Measurements from ENCODE around the gene ASMT. TPM values are rescaled to one million over a fixed set of nuclear protein-coding genes. Genes with fewer than 3 reads are reported as not detected.

Gene ASMT
- total and polyA plus RNA-seq, 4 donors = 0.26 TPM; not detected in 3

- WGBS = 96% methylated on average over 11 of the region's 11 CpGs
- Histone ChIP-seq H3K27me3 (ENCODE audit: control insufficient read depth in 4 of 4, insufficient read depth in 4 of 4, low read length in 3 of 4) (no peaks in the 10 kb centered on the region), H3K27ac (ENCODE audit: low read depth in 1 of 2, low read length in 2 of 2) (no peak overlapping the region), H3K4me1 (ENCODE audit: control insufficient read depth in 4 of 4, insufficient read depth in 4 of 4, low read length in 3 of 4) (no peaks in the 10 kb centered on the region), H3K36me3 (ENCODE audit: control insufficient read depth in 4 of 4, insufficient read depth in 3 of 4, low read depth in 1 of 4, low read length in 3 of 4) (peaks cover 4 to 19% (median 15%) of the 10 kb centered on the region in 4 donors), H3K9ac (ENCODE audit: low read depth in 1 of 2, low read length in 2 of 2) (no peak overlapping the region), H3K4me3 (ENCODE audit: low read depth in 1 of 3, low read length in 3 of 3) (no peak overlapping the region), H3K9me3 (ENCODE audit: control insufficient read depth in 4 of 4, low read length in 3 of 4) (no peaks in the 10 kb centered on the region)
- TF ChIP-seq TAF1 (conservative IDR thresholded peaks at IDR 0.05) (no peak), SP1 (IDR thresholded peaks at IDR 0.05) (no peak), FOXA1 (IDR thresholded peaks at IDR 0.05) (no peak), GABPA (IDR thresholded peaks at IDR 0.05 in 1 of 2, conservative IDR thresholded peaks at IDR 0.05 in 1 of 2) (no peak), CTCF (IDR thresholded peaks at IDR 0.05; ENCODE audit: low read depth, low read length, missing input control) (no peak), RAD21 (IDR thresholded peaks at IDR 0.05) (no peak)
- TF ChIP-seq, protein P1, sequence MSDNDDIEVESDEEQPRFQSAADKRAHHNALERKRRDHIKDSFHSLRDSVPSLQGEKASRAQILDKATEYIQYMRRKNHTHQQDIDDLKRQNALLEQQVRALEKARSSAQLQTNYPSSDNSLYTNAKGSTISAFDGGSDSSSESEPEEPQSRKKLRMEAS (IDR thresholded peaks at IDR 0.05) = no peak
- TF ChIP-seq, protein P2, sequence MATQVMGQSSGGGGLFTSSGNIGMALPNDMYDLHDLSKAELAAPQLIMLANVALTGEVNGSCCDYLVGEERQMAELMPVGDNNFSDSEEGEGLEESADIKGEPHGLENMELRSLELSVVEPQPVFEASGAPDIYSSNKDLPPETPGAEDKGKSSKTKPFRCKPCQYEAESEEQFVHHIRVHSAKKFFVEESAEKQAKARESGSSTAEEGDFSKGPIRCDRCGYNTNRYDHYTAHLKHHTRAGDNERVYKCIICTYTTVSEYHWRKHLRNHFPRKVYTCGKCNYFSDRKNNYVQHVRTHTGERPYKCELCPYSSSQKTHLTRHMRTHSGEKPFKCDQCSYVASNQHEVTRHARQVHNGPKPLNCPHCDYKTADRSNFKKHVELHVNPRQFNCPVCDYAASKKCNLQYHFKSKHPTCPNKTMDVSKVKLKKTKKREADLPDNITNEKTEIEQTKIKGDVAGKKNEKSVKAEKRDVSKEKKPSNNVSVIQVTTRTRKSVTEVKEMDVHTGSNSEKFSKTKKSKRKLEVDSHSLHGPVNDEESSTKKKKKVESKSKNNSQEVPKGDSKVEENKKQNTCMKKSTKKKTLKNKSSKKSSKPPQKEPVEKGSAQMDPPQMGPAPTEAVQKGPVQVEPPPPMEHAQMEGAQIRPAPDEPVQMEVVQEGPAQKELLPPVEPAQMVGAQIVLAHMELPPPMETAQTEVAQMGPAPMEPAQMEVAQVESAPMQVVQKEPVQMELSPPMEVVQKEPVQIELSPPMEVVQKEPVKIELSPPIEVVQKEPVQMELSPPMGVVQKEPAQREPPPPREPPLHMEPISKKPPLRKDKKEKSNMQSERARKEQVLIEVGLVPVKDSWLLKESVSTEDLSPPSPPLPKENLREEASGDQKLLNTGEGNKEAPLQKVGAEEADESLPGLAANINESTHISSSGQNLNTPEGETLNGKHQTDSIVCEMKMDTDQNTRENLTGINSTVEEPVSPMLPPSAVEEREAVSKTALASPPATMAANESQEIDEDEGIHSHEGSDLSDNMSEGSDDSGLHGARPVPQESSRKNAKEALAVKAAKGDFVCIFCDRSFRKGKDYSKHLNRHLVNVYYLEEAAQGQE (IDR thresholded peaks at IDR 0.05) = no peak
- DNase-seq (ENCODE audit: low spot score) = no peak
These were observed 8.4 kb upstream of the ASMT start for GRCh38 chrX:1606496-1606895.

DNA sequence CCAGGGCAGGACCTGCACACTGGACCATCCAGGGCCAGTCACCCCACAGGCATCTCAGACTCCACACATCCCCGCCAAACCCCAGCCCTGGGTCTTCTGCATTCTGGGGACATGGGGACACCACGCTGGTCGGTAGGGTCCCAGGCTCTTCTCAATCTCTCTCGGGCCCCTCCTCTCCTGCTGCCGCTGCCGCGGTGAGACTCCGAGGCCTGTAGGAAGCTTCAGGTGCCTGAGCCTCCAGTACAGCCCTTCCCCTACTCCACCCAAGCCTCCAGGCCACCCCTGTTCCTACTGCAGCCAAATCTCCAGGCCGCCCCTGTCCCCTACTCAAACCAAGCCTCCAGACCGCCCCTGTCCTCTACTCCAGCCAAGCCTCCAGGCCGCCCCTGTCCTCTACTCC is 5.5 kb upstream of the ASMT start:
- DNase-seq (ENCODE audit: low spot score) = no peak
- 88% methylated on average over 11 of the region's 11 CpGs for WGBS
- Histone ChIP-seq H3K4me3 (ENCODE audit: low read depth in 1 of 3, low read length in 3 of 3) (no peak overlapping the region), H3K27me3 (ENCODE audit: control insufficient read depth in 4 of 4, insufficient read depth in 4 of 4, low read length in 3 of 4) (no peaks in the 10 kb centered on the region), H3K9ac (ENCODE audit: low read depth in 1 of 2, low read length in 2 of 2) (no peak overlapping the region), H3K9me3 (ENCODE audit: control insufficient read depth in 4 of 4, low read length in 3 of 4) (no peaks in the 10 kb centered on the region), H3K4me1 (ENCODE audit: control insufficient read depth in 4 of 4, insufficient read depth in 4 of 4, low read length in 3 of 4) (no peaks in the 10 kb centered on the region), H3K36me3 (ENCODE audit: control insufficient read depth in 4 of 4, insufficient read depth in 3 of 4, low read depth in 1 of 4, low read length in 3 of 4) (peaks cover 0 to under 1% (median 0%) of the 10 kb centered on the region in 4 donors), H3K27ac (ENCODE audit: low read depth in 1 of 2, low read length in 2 of 2) (no peak overlapping the region)
- no peak for TF ChIP-seq ATF3 (IDR thresholded peaks at IDR 0.05)
- TF ChIP-seq RXRA (IDR thresholded peaks at IDR 0.05) = no peak
- no peak for TF ChIP-seq FOXA2 (IDR thresholded peaks at IDR 0.05)

GRCh38 chrX:1609762-1610161 is 5.1 kb upstream of the ASMT start:
- Histone ChIP-seq H3K9me3 (ENCODE audit: control insufficient read depth in 4 of 4, low read length in 3 of 4) (no peaks in the 10 kb centered on the region), H3K27ac (ENCODE audit: low read depth in 1 of 2, low read length in 2 of 2) (no peak overlapping the region), H3K4me3 (ENCODE audit: low read depth in 1 of 3, low read length in 3 of 3) (no peak overlapping the region), H3K4me1 (ENCODE audit: control insufficient read depth in 4 of 4, insufficient read depth in 4 of 4, low read length in 3 of 4) (no peaks in the 10 kb centered on the region), H3K36me3 (ENCODE audit: control insufficient read depth in 4 of 4, insufficient read depth in 3 of 4, low read depth in 1 of 4, low read length in 3 of 4) (no peaks in the 10 kb centered on the region), H3K9ac (ENCODE audit: low read depth in 1 of 2, low read length in 2 of 2) (no peak overlapping the region), H3K27me3 (ENCODE audit: control insufficient read depth in 4 of 4, insufficient read depth in 4 of 4, low read length in 3 of 4) (no peaks in the 10 kb centered on the region)
- WGBS = 96% methylated on average over 10 of the region's 10 CpGs
- no peak for DNase-seq (ENCODE audit: low spot score)
- TF ChIP-seq ATF3 (IDR thresholded peaks at IDR 0.05) (no peak), YY1 (IDR thresholded peaks at IDR 0.05) (no peak), GABPA (IDR thresholded peaks at IDR 0.05 in 1 of 2, conservative IDR thresholded peaks at IDR 0.05 in 1 of 2) (no peak), RAD21 (IDR thresholded peaks at IDR 0.05) (no peak), EGR1 (IDR thresholded peaks at IDR 0.05; ENCODE audit: low read depth in 2 of 2) (no peak), FOXA1 (IDR thresholded peaks at IDR 0.05) (no peak), CTCF (IDR thresholded peaks at IDR 0.05; ENCODE audit: low read depth, low read length, missing input control) (no peak), HNF4A (conservative IDR thresholded peaks at IDR 0.05) (no peak), SP1 (IDR thresholded peaks at IDR 0.05) (no peak), RXRA (IDR thresholded peaks at IDR 0.05) (no peak), HNF4G (IDR thresholded peaks at IDR 0.05) (no peak)
- TF ChIP-seq, protein P2 (IDR thresholded peaks at IDR 0.05) = no peak
